ENCODE measurements around the gene ENO1. TPM values are rescaled to one million over a fixed set of nuclear protein-coding genes. Genes with fewer than 3 reads are reported as not detected.
A peak's percentile ranks its signal among the peaks of the same experiment; 100 is the strongest.
"Not testable (repeated sequence)": the region's sequence is repeated elsewhere in the genome, so short reads cannot be mapped to it uniquely, and the experiment has no call there.

The ENO1 gene
- total RNA-seq, 2 experiments from 2014 or later, result 2,428 to 2,545 TPM

- ATAC-seq (ENCODE audit: low read depth) (peak; percentile 28), DNase-seq (no peak)
- Mint-ChIP-seq H3K36me3 (no peaks in the 10 kb centered on the region), H3K4me3 (no peak overlapping the region), H3K27ac (no peak overlapping the region), H3K27me3 (peaks cover 4% of the 10 kb centered on the region), H3K9me3 (no peaks in the 10 kb centered on the region), H3K4me1 (peaks cover 7% of the 10 kb centered on the region)
- POLR2A ChIA-PET, result interaction anchor here (1.2 to 1.5 kb wide), 4 partner anchors 11 to 66 kb away, joined by 3 to 6 read pairs (median 4); partner anchors contain the start of genes ENO1 and RERE
These were observed 30.5 kb downstream of the ENO1 start for GRCh38 chr1:8847990-8848389.

GRCh38 chr1:8846263-8846662 lies 32.2 kb downstream of the ENO1 start:
- Mint-ChIP-seq H3K9me3 (no peaks in the 10 kb centered on the region), H3K4me3 (no peak overlapping the region), H3K4me1 (peaks cover 7% of the 10 kb centered on the region), H3K27me3 (peaks cover 4% of the 10 kb centered on the region), H3K36me3 (no peaks in the 10 kb centered on the region), H3K27ac (no peak overlapping the region)
- POLR2A ChIA-PET, result no interaction called here
- ATAC-seq (ENCODE audit: low read depth) (no peak), DNase-seq (no peak)

GRCh38 chr1:8845104-8846097 lies 33.1 kb downstream of the ENO1 start:
- DNase-seq (no peak), ATAC-seq (ENCODE audit: low read depth) (no peak)
- no peak overlapping the region for H3K27ac Mint-ChIP-seq
- POLR2A ChIA-PET, result interaction anchor here (0.7 to 1.5 kb wide), 2 partner anchors 28 to 33 kb away, joined by 3 to 4 read pairs; partner anchors contain the start of genes ENO1 and RERE
- H3K9me3 Mint-ChIP-seq, result peaks cover 2% of the 10 kb centered on the region
- H3K4me1 Mint-ChIP-seq, result peaks cover 7% of the 10 kb centered on the region
- no peaks in the 10 kb centered on the region for H3K36me3 Mint-ChIP-seq
- H3K27me3 Mint-ChIP-seq, result peaks cover 4% of the 10 kb centered on the region
- H3K4me3 Mint-ChIP-seq, result no peak overlapping the region

GRCh38 chr1:8844501-8845006 lies 33.9 kb downstream of the ENO1 start:
- POLR2A ChIA-PET, result interaction anchor here (0.7 to 1.5 kb wide), 2 partner anchors 27 to 34 kb away, joined by 3 to 4 read pairs; partner anchors contain the start of genes ENO1 and RERE
- Mint-ChIP-seq H3K4me3 (no peak overlapping the region), H3K27ac (no peak overlapping the region), H3K36me3 (no peaks in the 10 kb centered on the region), H3K9me3 (peaks cover 2% of the 10 kb centered on the region), H3K27me3 (peaks cover 6% of the 10 kb centered on the region), H3K4me1 (peaks cover 7% of the 10 kb centered on the region)
- ATAC-seq (ENCODE audit: low read depth), result no peak
- no peak for DNase-seq

GRCh38 chr1:8841395-8841794 lies 37.1 kb downstream of the ENO1 start:
- ATAC-seq (ENCODE audit: low read depth), result no peak
- DNase-seq, result no peak
- Mint-ChIP-seq H3K4me1 (no peaks in the 10 kb centered on the region), H3K4me3 (no peak overlapping the region), H3K27me3 (peaks cover 14% of the 10 kb centered on the region), H3K9me3 (peaks cover 2% of the 10 kb centered on the region), H3K36me3 (no peaks in the 10 kb centered on the region), H3K27ac (no peak overlapping the region)
- POLR2A ChIA-PET, result no interaction called here

- no peak for DNase-seq
- H3K27me3 Mint-ChIP-seq, result peaks cover 13% of the 10 kb centered on the region
- H3K9me3 Mint-ChIP-seq, result peaks cover 2% of the 10 kb centered on the region
- no peak overlapping the region for H3K27ac Mint-ChIP-seq
- no peak overlapping the region for H3K4me3 Mint-ChIP-seq
- no peaks in the 10 kb centered on the region for H3K36me3 Mint-ChIP-seq
- POLR2A ChIA-PET, result no interaction called here
- ATAC-seq (ENCODE audit: low read depth), result no peak
- no peaks in the 10 kb centered on the region for H3K4me1 Mint-ChIP-seq
These were observed 38.5 kb downstream of the ENO1 start for GRCh38 chr1:8839990-8840389.

GRCh38 chr1:8835941-8836643 lies 42.4 kb downstream of the ENO1 start:
- POLR2A ChIA-PET, result no interaction called here
- H3K27me3 Mint-ChIP-seq, result peaks cover 13% of the 10 kb centered on the region
- H3K36me3 Mint-ChIP-seq, result no peaks in the 10 kb centered on the region
- H3K9me3 Mint-ChIP-seq, result peaks cover under 1% of the 10 kb centered on the region
- no peaks in the 10 kb centered on the region for H3K4me1 Mint-ChIP-seq
- DNase-seq, result no peak
- H3K4me3 Mint-ChIP-seq, result no peak overlapping the region
- ATAC-seq (ENCODE audit: low read depth), result no peak
- no peak overlapping the region for H3K27ac Mint-ChIP-seq

GRCh38 chr1:8831340-8831739 lies 47.1 kb downstream of the ENO1 start:
- Mint-ChIP-seq H3K4me3 (no peak overlapping the region), H3K27me3 (peaks cover 8% of the 10 kb centered on the region), H3K4me1 (peaks cover 9% of the 10 kb centered on the region), H3K36me3 (no peaks in the 10 kb centered on the region), H3K27ac (no peak overlapping the region), H3K9me3 (no peaks in the 10 kb centered on the region)
- POLR2A ChIA-PET, result no interaction called here
- no peak for DNase-seq
- ATAC-seq (ENCODE audit: low read depth), result no peak

GRCh38 chr1:8830732-8831131 lies 47.8 kb downstream of the ENO1 start:
- not testable (repeated sequence) for H3K36me3 Mint-ChIP-seq; H3K4me3 Mint-ChIP-seq; DNase-seq; H3K4me1 Mint-ChIP-seq; H3K27ac Mint-ChIP-seq; H3K9me3 Mint-ChIP-seq; H3K27me3 Mint-ChIP-seq; ATAC-seq (ENCODE audit: low read depth)
- POLR2A ChIA-PET, result interaction anchor here (0.7 kb wide), 1 partner anchor 301 kb away, joined by 4 read pairs; no protein-coding TSS in a partner anchor

- H3K36me3 Mint-ChIP-seq, result no peaks in the 10 kb centered on the region
- H3K4me3 Mint-ChIP-seq, result no peak overlapping the region
- ATAC-seq (ENCODE audit: low read depth) (no peak), DNase-seq (no peak)
- no peak overlapping the region for H3K27ac Mint-ChIP-seq
- H3K9me3 Mint-ChIP-seq, result no peaks in the 10 kb centered on the region
- H3K4me1 Mint-ChIP-seq, result peaks cover 9% of the 10 kb centered on the region
- POLR2A ChIA-PET, result no interaction called here
- H3K27me3 Mint-ChIP-seq, result peaks cover 13% of the 10 kb centered on the region
These were observed 52.5 kb downstream of the ENO1 start for GRCh38 chr1:8825985-8826481.

GRCh38 chr1:8823295-8823664 lies 55.2 kb downstream of the ENO1 start:
- Mint-ChIP-seq H3K36me3 (no peaks in the 10 kb centered on the region), H3K27ac (no peak overlapping the region), H3K4me1 (peaks cover 1% of the 10 kb centered on the region), H3K27me3 (peaks cover 27% of the 10 kb centered on the region), H3K4me3 (no peak overlapping the region), H3K9me3 (no peaks in the 10 kb centered on the region)
- DNase-seq (no peak), ATAC-seq (ENCODE audit: low read depth) (no peak)
- POLR2A ChIA-PET, result no interaction called here

GRCh38 chr1:8822373-8823294 lies 55.9 kb downstream of the ENO1 start:
- peaks cover 4% of the 10 kb centered on the region for H3K4me1 Mint-ChIP-seq
- POLR2A ChIA-PET, result interaction anchor here (1.2 kb wide), 1 partner anchor 35 kb away, joined by 3 read pairs; no protein-coding TSS in a partner anchor
- no peaks in the 10 kb centered on the region for H3K36me3 Mint-ChIP-seq
- H3K9me3 Mint-ChIP-seq, result no peaks in the 10 kb centered on the region
- no peak overlapping the region for H3K4me3 Mint-ChIP-seq
- H3K27me3 Mint-ChIP-seq, result peaks cover 23% of the 10 kb centered on the region
- no peak overlapping the region for H3K27ac Mint-ChIP-seq
- DNase-seq, result no peak
- ATAC-seq (ENCODE audit: low read depth), result no peak

Measured in activated naive CD8-positive, alpha-beta T cell treated with anti-CD3 and anti-CD28 coated beads, Interleukin-2, amount 10 ng/mL, durations not matched to agents 7 days and 5 days (primary cell).